PFSK-1 (cell line): ENCODE results near the gene RAD51AP2. TPM values are rescaled to one million over a fixed set of nuclear protein-coding genes. Genes with fewer than 3 reads are reported as not detected.

ENCODE experiments used
- FOXP2 ChIP-seq: optimal IDR thresholded peaks from 2 replicates; pipeline ENCODE3; 2011; ENCODE audit warnings: borderline replicate concordance, control low read depth, inconsistent platforms; ENCODE audit not compliant: insufficient read depth; ENCODE audit errors: extremely low read length, extremely low read depth
- POLR2AphosphoS5 ChIP-seq: IDR thresholded peaks from 2 replicates; pipeline ENCODE4 v1.6.1; 2012; ENCODE audit warnings: low read depth, mild to moderate bottlenecking, control low read depth, low read length, moderate library complexity
- SIN3A ChIP-seq: IDR thresholded peaks from 2 replicates; pipeline ENCODE4 v1.6.1; 2012; ENCODE audit warnings: mild to moderate bottlenecking, low read length, moderate library complexity, borderline replicate concordance; ENCODE audit not compliant: insufficient read depth
- TAF1 ChIP-seq: IDR thresholded peaks from 2 replicates; pipeline ENCODE4 v1.6.1; 2012; ENCODE audit warnings: low read length, control low read depth, borderline replicate concordance; ENCODE audit not compliant: insufficient read depth
- polyA plus RNA-seq: library from polyadenylated mRNA; unstranded; fragments of >200 nt; gene quantifications from one replicate; pipeline ENCODE4 v1.2.1, GENCODE V29; 2012; ENCODE audit warnings: low read depth, missing spikeins; ENCODE audit not compliant: insufficient read length
- TF ChIP-seq, protein P1 (sequence below), 2 experiments: IDR thresholded peaks; 2 replicates each; pipeline versions ENCODE4 v1.6.1 to v1.8.0; 2011 to 2012; ENCODE audit warnings: low read depth in 2 of 2, low read length in 2 of 2, control low read depth in 1 of 2, inconsistent platforms in 1 of 2, mild to moderate bottlenecking in 1 of 2, moderate library complexity in 1 of 2; ENCODE audit not compliant: insufficient read depth in 1 of 2

The RAD51AP2 gene
- not detected for polyA plus RNA-seq

DNA sequence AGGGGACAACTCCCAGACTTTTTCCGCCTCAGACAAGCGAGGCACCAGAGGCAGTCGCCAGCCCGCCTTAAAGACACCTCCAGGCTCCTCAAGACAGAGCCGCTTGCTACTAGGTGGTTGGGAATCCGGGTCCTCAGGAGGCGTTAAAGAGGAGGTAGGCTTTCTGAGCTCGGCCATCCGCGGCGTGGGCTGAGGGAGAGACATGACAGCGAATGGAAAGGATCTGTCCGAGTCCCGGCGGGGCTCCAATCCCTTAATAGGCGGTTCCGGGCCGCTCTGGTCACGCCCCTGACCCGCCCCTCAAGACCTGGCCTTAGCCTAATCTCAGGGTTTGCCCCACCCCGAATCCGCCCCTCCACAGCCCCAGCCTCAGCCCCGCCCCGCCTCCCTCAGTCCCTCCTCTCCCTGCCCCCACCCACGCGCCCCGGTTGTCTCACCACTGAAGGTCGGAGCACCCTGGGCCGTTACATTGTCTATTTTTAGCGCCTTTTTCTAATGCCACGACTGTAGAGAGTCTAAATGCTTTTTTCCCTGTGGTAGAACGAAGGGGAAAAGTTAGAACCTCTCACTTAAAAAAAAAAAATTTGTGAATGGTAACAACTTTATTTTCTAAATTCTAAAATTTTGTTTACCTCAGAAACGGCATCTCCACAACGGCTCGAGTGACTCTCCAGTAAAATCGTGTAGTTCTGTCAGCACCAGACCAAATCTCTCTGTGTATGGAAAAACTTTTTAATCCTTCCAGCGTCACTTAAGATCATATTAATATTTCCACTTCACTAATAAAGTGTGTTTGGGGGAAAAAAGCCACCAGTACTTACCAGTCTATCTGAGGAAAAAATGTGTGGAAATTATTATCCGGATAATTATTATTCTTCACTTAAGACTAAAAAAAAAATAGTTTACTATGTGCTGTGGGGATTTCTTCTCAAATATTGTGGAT lies at the start of gene RAD51AP2:
TSS of gene RAD51AP2 (minus strand) at position 229 of the 943 bp plus-strand sequence. CDS start at position 204, 25 bp downstream.
- TF ChIP-seq SIN3A (no peak), FOXP2 (no peak), POLR2AphosphoS5 (no peak), TAF1 (no peak)
- TF ChIP-seq, protein P1, sequence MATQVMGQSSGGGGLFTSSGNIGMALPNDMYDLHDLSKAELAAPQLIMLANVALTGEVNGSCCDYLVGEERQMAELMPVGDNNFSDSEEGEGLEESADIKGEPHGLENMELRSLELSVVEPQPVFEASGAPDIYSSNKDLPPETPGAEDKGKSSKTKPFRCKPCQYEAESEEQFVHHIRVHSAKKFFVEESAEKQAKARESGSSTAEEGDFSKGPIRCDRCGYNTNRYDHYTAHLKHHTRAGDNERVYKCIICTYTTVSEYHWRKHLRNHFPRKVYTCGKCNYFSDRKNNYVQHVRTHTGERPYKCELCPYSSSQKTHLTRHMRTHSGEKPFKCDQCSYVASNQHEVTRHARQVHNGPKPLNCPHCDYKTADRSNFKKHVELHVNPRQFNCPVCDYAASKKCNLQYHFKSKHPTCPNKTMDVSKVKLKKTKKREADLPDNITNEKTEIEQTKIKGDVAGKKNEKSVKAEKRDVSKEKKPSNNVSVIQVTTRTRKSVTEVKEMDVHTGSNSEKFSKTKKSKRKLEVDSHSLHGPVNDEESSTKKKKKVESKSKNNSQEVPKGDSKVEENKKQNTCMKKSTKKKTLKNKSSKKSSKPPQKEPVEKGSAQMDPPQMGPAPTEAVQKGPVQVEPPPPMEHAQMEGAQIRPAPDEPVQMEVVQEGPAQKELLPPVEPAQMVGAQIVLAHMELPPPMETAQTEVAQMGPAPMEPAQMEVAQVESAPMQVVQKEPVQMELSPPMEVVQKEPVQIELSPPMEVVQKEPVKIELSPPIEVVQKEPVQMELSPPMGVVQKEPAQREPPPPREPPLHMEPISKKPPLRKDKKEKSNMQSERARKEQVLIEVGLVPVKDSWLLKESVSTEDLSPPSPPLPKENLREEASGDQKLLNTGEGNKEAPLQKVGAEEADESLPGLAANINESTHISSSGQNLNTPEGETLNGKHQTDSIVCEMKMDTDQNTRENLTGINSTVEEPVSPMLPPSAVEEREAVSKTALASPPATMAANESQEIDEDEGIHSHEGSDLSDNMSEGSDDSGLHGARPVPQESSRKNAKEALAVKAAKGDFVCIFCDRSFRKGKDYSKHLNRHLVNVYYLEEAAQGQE (IDR thresholded peaks at IDR 0.05; ENCODE audit: insufficient read depth in 1 of 2, low read depth in 2 of 2, low read length in 2 of 2), result no peak

DNA sequence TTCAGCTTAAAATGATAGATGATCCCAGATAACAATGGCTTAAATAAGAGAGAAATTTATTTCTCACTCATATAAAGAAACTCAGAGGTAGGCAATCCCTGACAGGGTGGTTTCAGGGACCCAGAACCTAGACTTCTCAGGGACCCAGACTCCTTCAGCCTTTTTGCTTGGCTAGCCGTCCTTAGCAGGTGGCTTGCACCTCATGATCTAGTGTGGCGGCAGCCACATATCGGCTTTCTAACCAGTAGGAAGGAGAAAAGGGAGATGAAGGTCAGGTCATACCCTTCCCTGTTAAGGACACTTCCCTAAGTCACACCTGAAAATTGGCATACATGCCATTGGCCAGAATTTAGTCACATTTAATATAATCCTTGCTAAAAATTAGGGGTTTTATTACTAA lies 40.6 kb upstream of the RAD51AP2 start:
- TF ChIP-seq, protein P1 (IDR thresholded peaks at IDR 0.05; ENCODE audit: insufficient read depth in 1 of 2, low read depth in 2 of 2, low read length in 2 of 2), result no peak
- no peak for TF ChIP-seq POLR2AphosphoS5
- TF ChIP-seq SIN3A, result no peak
- TF ChIP-seq TAF1, result no peak
- no peak for TF ChIP-seq FOXP2

DNA sequence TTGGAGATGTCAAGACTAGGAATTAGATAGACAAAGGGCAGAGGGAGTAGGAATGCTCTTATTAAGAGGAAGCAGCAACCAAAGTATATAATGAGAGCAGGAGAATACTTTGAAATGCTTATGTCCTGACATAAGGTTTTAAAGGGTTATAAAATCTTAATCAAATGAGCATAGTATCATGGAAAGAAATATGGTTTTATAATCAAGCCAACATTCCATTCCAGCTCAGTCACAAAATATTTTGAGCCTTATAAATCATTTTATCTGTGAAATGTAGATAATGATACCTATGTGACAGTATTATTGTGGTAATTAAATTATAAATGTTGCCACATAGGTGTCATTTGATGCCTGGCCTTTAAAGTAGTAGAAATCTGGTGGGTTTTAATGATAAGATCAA lies 39.8 kb upstream of the RAD51AP2 start:
- no peak for TF ChIP-seq SIN3A
- TF ChIP-seq FOXP2, result no peak

DNA sequence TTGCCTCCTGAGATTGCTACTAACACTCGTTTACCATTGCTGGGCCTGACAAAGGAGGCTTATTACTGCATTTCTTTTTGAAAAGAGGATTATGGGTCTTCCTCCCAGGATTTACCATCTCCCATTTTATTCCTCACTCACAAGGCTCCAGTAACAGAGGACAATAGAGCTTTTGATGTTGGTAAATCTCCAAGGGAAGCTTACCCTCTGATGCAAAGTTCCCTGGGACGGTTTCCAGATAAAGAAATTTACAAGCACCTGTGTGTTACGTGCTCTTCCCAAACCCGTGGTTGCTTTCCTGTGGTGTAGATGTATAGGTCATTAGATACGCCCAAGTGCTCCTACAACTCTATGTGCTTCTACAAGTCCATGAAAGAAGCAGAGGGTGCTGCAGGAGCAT lies 39.4 kb upstream of the RAD51AP2 start:
- TF ChIP-seq POLR2AphosphoS5 (no peak), FOXP2 (no peak), TAF1 (no peak)

DNA sequence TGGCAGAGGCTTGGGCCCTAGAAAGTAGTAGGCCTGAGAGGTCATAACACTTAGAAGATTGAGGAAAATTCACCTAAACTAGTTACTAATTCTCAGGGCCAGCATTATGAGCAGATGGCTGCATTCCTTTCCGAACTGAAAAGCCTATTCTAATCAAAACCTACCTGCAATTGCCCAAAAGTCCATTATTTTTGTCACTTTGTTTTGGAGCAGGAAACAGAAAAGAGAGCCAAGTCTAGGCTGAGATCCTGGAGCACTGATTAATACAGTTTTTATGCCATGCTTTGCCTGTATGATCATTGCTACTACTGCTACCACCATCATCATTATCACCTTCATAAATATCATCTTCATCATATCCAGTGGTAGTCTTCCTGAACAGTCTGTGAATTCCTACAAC lies 36.9 kb upstream of the RAD51AP2 start:
- no peak for TF ChIP-seq SIN3A
- TF ChIP-seq POLR2AphosphoS5, result no peak
- no peak for TF ChIP-seq FOXP2
- TF ChIP-seq, protein P1 (IDR thresholded peaks at IDR 0.05; ENCODE audit: insufficient read depth in 1 of 2, low read depth in 2 of 2, low read length in 2 of 2), result no peak
- no peak for TF ChIP-seq TAF1

DNA sequence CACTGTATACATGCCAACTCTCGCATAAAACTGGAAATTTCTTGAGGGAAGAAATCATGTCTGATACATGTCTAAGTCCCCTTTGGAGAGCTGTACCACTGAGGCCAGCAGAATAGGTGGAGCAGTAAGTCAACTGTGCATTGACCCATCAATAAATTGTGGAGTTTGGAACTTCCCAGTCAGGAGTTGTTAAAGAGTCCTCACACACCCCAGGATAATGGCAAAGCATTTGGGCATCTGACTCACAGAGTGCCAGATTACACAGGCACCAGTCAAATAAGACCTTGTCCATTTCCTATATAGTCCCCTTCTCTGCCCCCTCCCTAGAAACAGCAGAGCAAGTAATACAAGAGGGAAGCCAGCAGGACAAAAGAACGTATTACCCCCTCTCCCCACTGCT lies 32.7 kb upstream of the RAD51AP2 start:
- TF ChIP-seq, protein P1 (IDR thresholded peaks at IDR 0.05; ENCODE audit: insufficient read depth in 1 of 2, low read depth in 2 of 2, low read length in 2 of 2), result no peak
- TF ChIP-seq SIN3A (no peak), TAF1 (no peak), FOXP2 (no peak), POLR2AphosphoS5 (no peak)
